HuH-7.5 (cell line): ENCODE measurements around the gene HSD17B14.
"Not testable (repeated sequence)": the region's sequence is repeated elsewhere in the genome, so short reads cannot be mapped to it uniquely, and the experiment has no call there.

Experiments used
- DNase-seq: peaks from one replicate; pipeline ENCODE4 v3.0.0; 2011; ENCODE audit warnings: low spot score

HSD17B14 gene

GRCh38 chr19:48867123-48867745 lies 30.9 kb upstream of the HSD17B14 start:
- no peak for DNase-seq

GRCh38 chr19:48866692-48867091 lies 30.4 kb upstream of the HSD17B14 start:
- DNase-seq: no peak

- DNase-seq: no peak
Measured at GRCh38 chr19:48862827-48863226, 26.5 kb upstream of the HSD17B14 start.

- no peak for DNase-seq
Measured at GRCh38 chr19:48861313-48861712, 25.0 kb upstream of the HSD17B14 start.

GRCh38 chr19:48859711-48860572 lies 23.7 kb upstream of the HSD17B14 start:
- peak; percentile 91 for DNase-seq

GRCh38 chr19:48858984-48859710 lies 22.9 kb upstream of the HSD17B14 start:
- no peak for DNase-seq

GRCh38 chr19:48856921-48857320 lies 20.6 kb upstream of the HSD17B14 start:
- no peak for DNase-seq

GRCh38 chr19:48854103-48854502 lies 17.8 kb upstream of the HSD17B14 start:
- no peak for DNase-seq

GRCh38 chr19:48853483-48853882 lies 17.2 kb upstream of the HSD17B14 start:
- no peak for DNase-seq

GRCh38 chr19:48852292-48852691 lies 16.0 kb upstream of the HSD17B14 start:
- DNase-seq: no peak

- DNase-seq: not testable (repeated sequence)
Measured at GRCh38 chr19:48846659-48847058, 10.4 kb upstream of the HSD17B14 start.

- DNase-seq: no peak
Measured at GRCh38 chr19:48845384-48845783, 9.1 kb upstream of the HSD17B14 start.

GRCh38 chr19:48844472-48844871 lies 8.2 kb upstream of the HSD17B14 start:
- no peak for DNase-seq

- DNase-seq: no peak
Measured at GRCh38 chr19:48842789-48843162, 6.5 kb upstream of the HSD17B14 start.

- no peak for DNase-seq
Measured at GRCh38 chr19:48841571-48841970, 5.3 kb upstream of the HSD17B14 start.

- DNase-seq: no peak
Measured at GRCh38 chr19:48841047-48841446, 4.8 kb upstream of the HSD17B14 start.

GRCh38 chr19:48837687-48838086 lies 1.4 kb upstream of the HSD17B14 start:
- no peak for DNase-seq

GRCh38 chr19:48837051-48837524 lies 797 bp upstream of the HSD17B14 start:
- no peak for DNase-seq

GRCh38 chr19:48835734-48836088 lies 580 bp downstream of the HSD17B14 start:
- DNase-seq: peak; percentile 90

- no peak for DNase-seq
Measured at GRCh38 chr19:48833977-48834376, 2.3 kb downstream of the HSD17B14 start.

GRCh38 chr19:48833049-48833448 lies 3.2 kb downstream of the HSD17B14 start:
- DNase-seq: no peak

- DNase-seq: no peak
Measured at GRCh38 chr19:48830965-48831364, 5.3 kb downstream of the HSD17B14 start.

- DNase-seq: no peak
Measured at GRCh38 chr19:48830088-48830487, 6.2 kb downstream of the HSD17B14 start.
